Ovary (tissue), 9 donors: ENCODE data around the gene MAML2. TPM values are rescaled to one million over a fixed set of nuclear protein-coding genes. Genes with fewer than 3 reads are reported as not detected.

Experiments
- DNase-seq, 5 donors: peaks; one replicate each; pipeline ENCODE4 v3.0.0-alpha.2; 2019 to 2020
- H3K27ac ChIP-seq, 2 donors: fragments of 200-600 bp; one replicate each; pipeline versions ENCODE4 v1.5.1 to v1.8.0; 2019 to 2022
- H3K27me3 ChIP-seq: fragments of 200-600 bp; one replicate; pipeline ENCODE4 v1.8.0; 2022
- H3K36me3 ChIP-seq: fragments of 200-600 bp; sonication (generic); one replicate; pipeline ENCODE4 v1.5.1; 2019
- H3K4me1 ChIP-seq: one replicate; pipeline ENCODE4 v1.8.1; 2013; ENCODE audit warnings: mild to moderate bottlenecking, moderate library complexity; ENCODE audit not compliant: insufficient read depth
- H3K4me3 ChIP-seq: fragments of 200-600 bp; sonication (generic); one replicate; pipeline ENCODE4 v1.5.1; 2017
- H3K9me3 ChIP-seq, 2 donors: fragments of 200-600 bp in 1 of 2; sonication (generic) in 1 of 2; one replicate each; pipeline versions ENCODE4 v1.5.1 to v1.8.1; 2013 to 2019; ENCODE audit warnings: mild to moderate bottlenecking in 1 of 2, moderate library complexity in 1 of 2
- EP300 ChIP-seq: sonication (generic); formaldehyde crosslinking; IDR thresholded peaks from one replicate; pipeline ENCODE4 v1.6.1; 2017; ENCODE audit warnings: antibody characterized with exemption
- POLR2A ChIP-seq: fragments of 450-650 bp; IDR thresholded peaks from one replicate; pipeline ENCODE4 v1.6.1; 2017; ENCODE audit warnings: antibody characterized with exemption, mild to moderate bottlenecking, moderate library complexity
- WGBS, 3 donors: extraction: QIAGEN DNeasy Blood & Tissue Kit in 1 of 3; methylation state at CpG; one replicate each; pipeline versions ENCODE4 v1.1.5 to v1.1.7; 2013 to 2017; 5-methylcytosine and 5-hydroxymethylcytosine counted together
- intact Hi-C, 4 donors: fragments of 100-400 bp; cut with DNase I; formaldehyde crosslinking; loops; one replicate each; pipeline versions ENCODE4 v1.11.0 to v1.15.1; 2022 to 2023
- polyA plus RNA-seq, 2 donors: library from polyadenylated mRNA; stranded (reverse); fragments of 200-250 nt in 1 of 2; fragments of 350-450 nt in 1 of 2; fragmentation: Illumina TruSeq in 1 of 2; extraction: RNeasy Lipid Tissue Mini Kit (QIAGEN cat#74804) in 1 of 2; gene quantifications; one replicate each; pipeline ENCODE4 v1.2.3, GENCODE V29; 2013 to 2014
- total RNA-seq, 7 donors: library from RNA; depleted of rRNA in 2 of 7; stranded (reverse); fragments of >200 nt in 2 of 7; fragmentation: NEBNext Ultra II Directional in 3 of 7; extraction: Animal tissue kit (Norgen Biotek cat#: 25700) in 3 of 7; gene quantifications; one replicate each; pipeline versions ENCODE4 v1.1.0 to v1.2.4, GENCODE V29; 2016 to 2023
- TF ChIP-seq, protein P1 (sequence below), 3 donors: fragments of 450-650 bp in 2 of 3; fragments of 200-600 bp in 1 of 3; IDR thresholded peaks; one replicate each; pipeline versions ENCODE4 v1.5.1 to v1.8.0; 2016 to 2022; ENCODE audit warnings: antibody characterized with exemption in 3 of 3, mild to moderate bottlenecking in 1 of 3
- donor health status: DM: no; HTN: no; CAD: no; lungs with moderate emphysema.
- donor health status: DM: no; HTN: no; CAD: no.
- donor health status: Bipolar disorder and iron deficiency.
- donor health status: DM: yes; HTN: yes; CAD: no.
- donor health status: DM: no; HTN: no; CAD: no.
- donor health status: DM: yes; HTN: yes; CAD: no.

MAML2 gene
- total and polyA plus RNA-seq, 9 donors: 7.3 to 17.5 (median 14.6) TPM

DNA sequence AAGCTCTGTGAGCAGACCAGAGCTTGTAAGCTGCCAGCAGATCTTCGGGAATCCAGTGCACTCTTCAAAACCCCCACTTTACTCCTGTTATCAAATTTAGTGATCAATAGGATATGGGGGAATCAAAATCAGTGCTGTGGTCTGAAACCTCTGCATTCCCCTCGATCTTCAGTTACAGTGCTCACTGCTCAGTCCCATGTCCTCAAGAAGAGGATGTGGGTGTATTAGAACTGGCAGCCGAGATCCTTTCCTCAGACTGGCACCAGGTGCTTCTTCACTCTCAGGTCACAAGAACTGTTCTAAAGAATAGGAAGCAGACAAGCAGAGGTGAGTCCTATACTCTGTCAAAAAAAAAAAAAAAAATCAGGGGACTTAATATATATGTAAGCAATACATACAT, 15.3 kb upstream of the MAML2 start:
- H3K4me3 ChIP-seq: no peak overlapping the region
- H3K27ac ChIP-seq: no peak overlapping the region
- no peaks in the 10 kb centered on the region for H3K9me3 ChIP-seq
- intact Hi-C loops: no loop called here
- no peaks in the 10 kb centered on the region for H3K27me3 ChIP-seq
- no peaks in the 10 kb centered on the region for H3K4me1 ChIP-seq
- WGBS, 3 donors: 88 to 92% (median 88%) methylated on average over 3 of the region's 3 CpGs
- H3K36me3 ChIP-seq: no peaks in the 10 kb centered on the region
- no peak for TF ChIP-seq EP300
- no peak for TF ChIP-seq POLR2A
- TF ChIP-seq, protein P1, sequence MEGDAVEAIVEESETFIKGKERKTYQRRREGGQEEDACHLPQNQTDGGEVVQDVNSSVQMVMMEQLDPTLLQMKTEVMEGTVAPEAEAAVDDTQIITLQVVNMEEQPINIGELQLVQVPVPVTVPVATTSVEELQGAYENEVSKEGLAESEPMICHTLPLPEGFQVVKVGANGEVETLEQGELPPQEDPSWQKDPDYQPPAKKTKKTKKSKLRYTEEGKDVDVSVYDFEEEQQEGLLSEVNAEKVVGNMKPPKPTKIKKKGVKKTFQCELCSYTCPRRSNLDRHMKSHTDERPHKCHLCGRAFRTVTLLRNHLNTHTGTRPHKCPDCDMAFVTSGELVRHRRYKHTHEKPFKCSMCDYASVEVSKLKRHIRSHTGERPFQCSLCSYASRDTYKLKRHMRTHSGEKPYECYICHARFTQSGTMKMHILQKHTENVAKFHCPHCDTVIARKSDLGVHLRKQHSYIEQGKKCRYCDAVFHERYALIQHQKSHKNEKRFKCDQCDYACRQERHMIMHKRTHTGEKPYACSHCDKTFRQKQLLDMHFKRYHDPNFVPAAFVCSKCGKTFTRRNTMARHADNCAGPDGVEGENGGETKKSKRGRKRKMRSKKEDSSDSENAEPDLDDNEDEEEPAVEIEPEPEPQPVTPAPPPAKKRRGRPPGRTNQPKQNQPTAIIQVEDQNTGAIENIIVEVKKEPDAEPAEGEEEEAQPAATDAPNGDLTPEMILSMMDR (IDR thresholded peaks at IDR 0.05): no peak
- no peak for DNase-seq

DNA sequence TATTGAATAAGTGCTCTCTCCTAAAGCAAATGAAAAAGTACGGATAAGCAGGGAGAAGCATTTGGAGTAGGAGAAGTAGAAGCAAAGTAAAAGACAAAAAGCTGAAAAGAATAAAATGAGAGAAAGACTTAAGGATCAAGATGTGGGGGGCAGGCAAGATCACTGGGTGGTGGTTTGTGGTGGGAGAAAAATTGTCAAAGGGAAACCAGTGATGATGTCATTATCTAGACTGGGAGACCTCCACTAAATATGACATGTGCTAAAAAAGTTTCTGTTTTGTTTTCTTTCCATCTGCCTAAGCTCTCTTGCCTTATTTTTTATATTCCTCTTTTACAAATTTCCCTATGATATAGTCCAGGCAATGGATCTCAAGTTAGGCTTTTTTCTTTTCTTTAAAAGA, 14.8 kb upstream of the MAML2 start:
- 94% methylated on average over 1 of the region's 1 CpG for WGBS, 3 donors
- intact Hi-C loops: no loop called here
- Histone ChIP-seq H3K4me3 (no peak overlapping the region), H3K27ac (no peak overlapping the region), H3K4me1 (no peaks in the 10 kb centered on the region), H3K27me3 (no peaks in the 10 kb centered on the region), H3K36me3 (no peaks in the 10 kb centered on the region), H3K9me3 (no peaks in the 10 kb centered on the region)
- DNase-seq: no peak
- TF ChIP-seq EP300: no peak
- TF ChIP-seq, protein P1 (IDR thresholded peaks at IDR 0.05): no peak
- no peak for TF ChIP-seq POLR2A

DNA sequence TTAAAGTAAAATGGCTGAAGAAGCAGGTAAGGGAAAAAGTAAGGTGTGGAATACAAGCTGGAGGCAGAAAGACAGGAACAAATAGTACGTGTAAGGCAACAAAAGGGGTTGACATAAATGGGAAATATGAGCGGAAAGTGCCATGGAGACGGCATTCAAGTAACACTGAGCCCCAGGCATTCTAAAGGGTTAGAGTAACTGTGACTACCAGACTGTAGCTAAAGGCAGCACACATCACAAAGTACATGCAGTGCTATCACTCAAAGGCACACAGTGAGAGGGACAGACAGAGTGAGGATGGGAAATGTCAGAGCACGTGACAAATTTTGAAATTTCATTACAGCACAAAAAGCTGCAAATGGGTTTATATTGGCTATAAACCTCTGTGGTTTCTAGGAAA, 13.9 kb upstream of the MAML2 start:
- Histone ChIP-seq H3K4me3 (no peak overlapping the region), H3K27ac (no peak overlapping the region), H3K9me3 (no peaks in the 10 kb centered on the region), H3K27me3 (no peaks in the 10 kb centered on the region), H3K36me3 (no peaks in the 10 kb centered on the region), H3K4me1 (no peaks in the 10 kb centered on the region)
- intact Hi-C loops: no loop called here
- WGBS, 3 donors: 97 to 98% (median 98%) methylated on average over 4 of the region's 4 CpGs
- TF ChIP-seq, protein P1 (IDR thresholded peaks at IDR 0.05): no peak
- no peak for TF ChIP-seq EP300
- TF ChIP-seq POLR2A: no peak
- DNase-seq: no peak

DNA sequence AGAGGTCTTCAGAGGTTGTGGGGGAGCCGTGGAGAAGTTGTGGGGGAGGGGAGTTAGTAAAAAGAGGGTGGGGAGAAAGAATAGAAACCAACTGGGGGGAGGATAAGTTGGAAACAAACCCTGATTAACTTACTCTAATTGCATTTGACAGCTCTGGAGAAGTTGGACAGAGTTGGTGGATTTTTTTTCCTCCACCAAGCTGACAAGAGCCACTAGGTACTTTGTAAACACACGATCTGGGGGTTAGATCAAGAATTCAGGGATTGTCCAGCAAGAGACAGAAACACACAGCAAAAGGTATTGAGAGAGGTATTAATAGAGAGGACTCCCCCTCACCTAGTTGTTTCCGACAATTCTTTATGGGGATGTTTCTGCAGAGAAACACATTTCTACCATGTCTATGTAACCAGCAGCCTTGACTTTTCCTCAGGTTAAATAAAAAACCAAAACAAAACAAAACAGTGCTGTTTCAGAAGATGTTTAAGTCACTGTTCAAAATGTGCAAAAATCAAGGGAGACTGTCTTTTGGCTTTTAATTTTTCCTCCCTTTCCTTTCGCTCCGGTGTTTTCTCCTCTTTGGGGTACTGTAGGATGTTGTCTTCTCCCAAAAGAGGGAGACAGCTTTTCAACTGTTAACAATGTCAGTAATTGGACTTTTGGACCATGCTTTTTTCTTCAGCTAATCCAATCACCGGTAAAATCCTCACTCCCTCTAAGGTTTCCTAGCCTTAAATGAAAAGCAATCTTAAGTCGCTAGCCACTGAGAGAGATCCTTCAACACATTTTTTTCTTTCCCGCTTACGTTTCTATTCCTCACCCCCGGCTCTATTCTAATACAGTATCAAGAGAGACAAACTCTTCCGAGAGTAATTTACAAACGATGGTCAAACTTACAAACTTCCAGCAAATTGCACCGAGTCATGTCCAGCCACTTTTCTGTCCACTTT, 708 bp downstream of the MAML2 start:
- Histone ChIP-seq H3K9me3 (no peaks in the 10 kb centered on the region), H3K27ac (peak overlapping the region in 1 of 2 donors; percentile 69), H3K27me3 (no peaks in the 10 kb centered on the region), H3K36me3 (no peaks in the 10 kb centered on the region), H3K4me3 (peak overlapping the region; percentile 62), H3K4me1 (peaks cover 25% of the 10 kb centered on the region)
- intact Hi-C loops: loop anchor here (5.0 to 10.0 kb wide), 6 partner anchors 95 to 507 kb away; no protein-coding TSS in a partner anchor
- no peak for DNase-seq
- 0% methylated on average over 13 of the region's 13 CpGs for WGBS, 3 donors
- TF ChIP-seq, protein P1 (IDR thresholded peaks at IDR 0.05): no peak
- TF ChIP-seq POLR2A (no peak), EP300 (no peak)
